Activated naive CD4-positive, alpha-beta T cell treated with anti-CD3 and anti-CD28 coated beads for 36 hours (primary cell): ENCODE results near the gene TMTC2. TPM values are rescaled to one million over a fixed set of nuclear protein-coding genes. Genes with fewer than 3 reads are reported as not detected.

Source experiments
- CTCF ChIA-PET: fragments of 350-600 bp; sonication (Branson Sonifier 250); formaldehyde crosslinking; loops from one replicate; lab custom pipeline; 2021; ENCODE audit warnings: antibody characterized with exemption; lab: Charles Lee
- DNase-seq: peaks from one replicate; pipeline ENCODE4 v3.0.0-alpha.2; 2020
- H3K27ac Mint-ChIP-seq: one replicate; pipeline ENCODE4 v1.8.0; 2021; ENCODE audit warnings: mild to moderate bottlenecking, mixed read lengths
- H3K27me3 Mint-ChIP-seq: one replicate; pipeline ENCODE4 v1.8.0; 2021; ENCODE audit warnings: low read depth, mixed read lengths
- H3K36me3 Mint-ChIP-seq: one replicate; pipeline ENCODE4 v1.8.0; 2021; ENCODE audit warnings: low read depth, mixed read lengths
- H3K4me1 Mint-ChIP-seq: one replicate; pipeline ENCODE4 v1.8.0; 2021; ENCODE audit warnings: low read depth, mixed read lengths
- H3K4me3 Mint-ChIP-seq: one replicate; pipeline ENCODE4 v1.8.0; 2021; ENCODE audit warnings: mild to moderate bottlenecking, moderate library complexity, mixed read lengths
- H3K9me3 Mint-ChIP-seq: one replicate; pipeline ENCODE4 v1.8.0; 2021; ENCODE audit warnings: mixed read lengths
- intact Hi-C: fragments of 100-400 bp; cut with micrococcal nuclease; formaldehyde crosslinking; loops from one replicate; pipeline ENCODE4 v1.15.1; 2023
- total RNA-seq, 2 experiments: library from RNA; stranded (reverse); gene quantifications; one replicate each; pipeline ENCODE4 v1.2.3, GENCODE V29; 2021

Gene TMTC2
- total RNA-seq, 2 experiments from 2014 or later: 3.1 TPM

GRCh38 chr12:82930301-82930700 lies 243.6 kb downstream of the TMTC2 start:
- Mint-ChIP-seq H3K9me3 (no peaks in the 10 kb centered on the region), H3K4me3 (no peak overlapping the region), H3K27me3 (no peaks in the 10 kb centered on the region), H3K27ac (no peak overlapping the region), H3K36me3 (no peaks in the 10 kb centered on the region), H3K4me1 (no peaks in the 10 kb centered on the region)
- no peak for DNase-seq
- intact Hi-C loops: no loop called here
- CTCF ChIA-PET: no interaction called here

- CTCF ChIA-PET: no interaction called here
- H3K4me1 Mint-ChIP-seq: no peaks in the 10 kb centered on the region
- no peak overlapping the region for H3K4me3 Mint-ChIP-seq
- no peaks in the 10 kb centered on the region for H3K36me3 Mint-ChIP-seq
- H3K27me3 Mint-ChIP-seq: no peaks in the 10 kb centered on the region
- intact Hi-C loops: no loop called here
- DNase-seq: no peak
- no peak overlapping the region for H3K27ac Mint-ChIP-seq
- no peaks in the 10 kb centered on the region for H3K9me3 Mint-ChIP-seq
These were observed 244.8 kb downstream of the TMTC2 start for GRCh38 chr12:82931349-82932116.

DNA sequence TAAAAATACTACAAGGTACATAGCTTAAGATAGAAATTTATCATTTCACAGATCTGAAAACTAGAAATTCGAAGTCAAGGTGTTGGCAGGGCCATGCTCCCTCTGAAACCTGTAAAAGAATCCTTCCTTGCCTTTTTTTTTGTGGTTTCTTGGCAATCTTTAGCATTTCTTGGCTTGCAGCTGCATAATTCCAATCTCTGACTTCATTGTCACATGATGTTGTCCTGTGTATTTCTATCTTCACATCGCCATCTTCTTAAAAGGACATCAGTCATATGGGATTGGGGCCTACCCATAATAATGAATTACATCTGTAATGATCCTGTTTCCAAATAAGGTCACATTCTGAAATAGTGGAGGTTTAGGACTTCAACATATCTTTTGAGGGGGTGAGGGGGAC lies 250.4 kb downstream of the TMTC2 start:
- CTCF ChIA-PET: interaction anchor here (0.7 kb wide), 1 partner anchor 1063 kb away, joined by 3 read pairs; no protein-coding TSS in a partner anchor
- no peaks in the 10 kb centered on the region for H3K36me3 Mint-ChIP-seq
- H3K4me3 Mint-ChIP-seq: no peak overlapping the region
- no peaks in the 10 kb centered on the region for H3K4me1 Mint-ChIP-seq
- H3K27me3 Mint-ChIP-seq: no peaks in the 10 kb centered on the region
- intact Hi-C loops: no loop called here
- H3K27ac Mint-ChIP-seq: no peak overlapping the region
- DNase-seq: no peak
- no peaks in the 10 kb centered on the region for H3K9me3 Mint-ChIP-seq

- CTCF ChIA-PET: no interaction called here
- Mint-ChIP-seq H3K4me1 (no peaks in the 10 kb centered on the region), H3K36me3 (no peaks in the 10 kb centered on the region), H3K9me3 (no peaks in the 10 kb centered on the region), H3K27me3 (no peaks in the 10 kb centered on the region), H3K4me3 (no peak overlapping the region), H3K27ac (no peak overlapping the region)
- intact Hi-C loops: no loop called here
- no peak for DNase-seq
These were observed 255.8 kb downstream of the TMTC2 start for GRCh38 chr12:82942521-82942920.

GRCh38 chr12:82942991-82943401 lies 256.3 kb downstream of the TMTC2 start:
- no peaks in the 10 kb centered on the region for H3K9me3 Mint-ChIP-seq
- intact Hi-C loops: no loop called here
- CTCF ChIA-PET: no interaction called here
- no peak for DNase-seq
- H3K27ac Mint-ChIP-seq: no peak overlapping the region
- no peak overlapping the region for H3K4me3 Mint-ChIP-seq
- no peaks in the 10 kb centered on the region for H3K36me3 Mint-ChIP-seq
- H3K27me3 Mint-ChIP-seq: no peaks in the 10 kb centered on the region
- no peaks in the 10 kb centered on the region for H3K4me1 Mint-ChIP-seq

- Mint-ChIP-seq H3K27ac (no peak overlapping the region), H3K4me1 (no peaks in the 10 kb centered on the region), H3K4me3 (no peak overlapping the region), H3K36me3 (no peaks in the 10 kb centered on the region), H3K27me3 (no peaks in the 10 kb centered on the region), H3K9me3 (no peaks in the 10 kb centered on the region)
- CTCF ChIA-PET: interaction anchor here (0.6 kb wide), 1 partner anchor 260 kb away, joined by 3 read pairs; no protein-coding TSS in a partner anchor
- intact Hi-C loops: no loop called here
- no peak for DNase-seq
These were observed 261.8 kb downstream of the TMTC2 start for GRCh38 chr12:82948491-82948890.

DNA sequence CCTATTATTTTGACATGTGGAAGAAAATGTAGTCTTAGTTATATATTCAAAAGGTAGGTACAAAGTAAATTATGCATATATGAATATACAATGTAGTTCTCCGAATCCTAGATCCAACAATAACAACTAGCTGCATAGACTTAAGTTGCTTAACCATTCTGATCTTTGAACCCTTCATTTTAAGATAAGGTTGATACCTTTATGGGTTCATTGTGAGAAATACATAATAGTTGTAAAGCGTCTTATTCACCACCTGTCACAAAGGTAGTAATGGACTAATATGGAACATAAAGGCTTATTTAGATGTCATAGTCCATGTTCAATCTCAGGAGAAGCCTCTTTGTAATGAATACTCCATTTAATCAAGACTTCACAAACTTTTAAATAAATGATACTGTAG lies 263.6 kb downstream of the TMTC2 start:
- intact Hi-C loops: no loop called here
- H3K36me3 Mint-ChIP-seq: no peaks in the 10 kb centered on the region

GRCh38 chr12:82952946-82953345 lies 266.2 kb downstream of the TMTC2 start:
- intact Hi-C loops: no loop called here
- CTCF ChIA-PET: no interaction called here
- H3K9me3 Mint-ChIP-seq: no peaks in the 10 kb centered on the region
- H3K27me3 Mint-ChIP-seq: no peaks in the 10 kb centered on the region
- H3K4me1 Mint-ChIP-seq: no peaks in the 10 kb centered on the region
- no peaks in the 10 kb centered on the region for H3K36me3 Mint-ChIP-seq
- DNase-seq: no peak
- no peak overlapping the region for H3K27ac Mint-ChIP-seq
- H3K4me3 Mint-ChIP-seq: no peak overlapping the region

More for the DNA sequence above, 263.6 kb downstream of the TMTC2 start:
- DNase-seq: no peak
- Mint-ChIP-seq H3K4me3 (no peak overlapping the region), H3K27ac (no peak overlapping the region), H3K4me1 (no peaks in the 10 kb centered on the region), H3K27me3 (no peaks in the 10 kb centered on the region), H3K9me3 (no peaks in the 10 kb centered on the region)
- CTCF ChIA-PET: no interaction called here

- Mint-ChIP-seq H3K4me1 (no peaks in the 10 kb centered on the region), H3K4me3 (no peak overlapping the region), H3K27me3 (no peaks in the 10 kb centered on the region), H3K27ac (no peak overlapping the region), H3K9me3 (no peaks in the 10 kb centered on the region), H3K36me3 (no peaks in the 10 kb centered on the region)
- DNase-seq: no peak
- intact Hi-C loops: no loop called here
- CTCF ChIA-PET: no interaction called here
These were observed 266.7 kb downstream of the TMTC2 start for GRCh38 chr12:82953397-82953796.

- H3K4me3 Mint-ChIP-seq: no peak overlapping the region
- H3K27ac Mint-ChIP-seq: no peak overlapping the region
- H3K9me3 Mint-ChIP-seq: no peaks in the 10 kb centered on the region
- DNase-seq: no peak
- no peaks in the 10 kb centered on the region for H3K36me3 Mint-ChIP-seq
- intact Hi-C loops: no loop called here
- no peaks in the 10 kb centered on the region for H3K27me3 Mint-ChIP-seq
- no peaks in the 10 kb centered on the region for H3K4me1 Mint-ChIP-seq
- CTCF ChIA-PET: no interaction called here
These were observed 267.4 kb downstream of the TMTC2 start for GRCh38 chr12:82954064-82954463.

- no peak overlapping the region for H3K4me3 Mint-ChIP-seq
- CTCF ChIA-PET: no interaction called here
- no peaks in the 10 kb centered on the region for H3K4me1 Mint-ChIP-seq
- H3K27ac Mint-ChIP-seq: no peak overlapping the region
- intact Hi-C loops: no loop called here
- no peaks in the 10 kb centered on the region for H3K36me3 Mint-ChIP-seq
- H3K27me3 Mint-ChIP-seq: no peaks in the 10 kb centered on the region
- H3K9me3 Mint-ChIP-seq: no peaks in the 10 kb centered on the region
- no peak for DNase-seq
These were observed 267.9 kb downstream of the TMTC2 start for GRCh38 chr12:82954572-82954971.

DNA sequence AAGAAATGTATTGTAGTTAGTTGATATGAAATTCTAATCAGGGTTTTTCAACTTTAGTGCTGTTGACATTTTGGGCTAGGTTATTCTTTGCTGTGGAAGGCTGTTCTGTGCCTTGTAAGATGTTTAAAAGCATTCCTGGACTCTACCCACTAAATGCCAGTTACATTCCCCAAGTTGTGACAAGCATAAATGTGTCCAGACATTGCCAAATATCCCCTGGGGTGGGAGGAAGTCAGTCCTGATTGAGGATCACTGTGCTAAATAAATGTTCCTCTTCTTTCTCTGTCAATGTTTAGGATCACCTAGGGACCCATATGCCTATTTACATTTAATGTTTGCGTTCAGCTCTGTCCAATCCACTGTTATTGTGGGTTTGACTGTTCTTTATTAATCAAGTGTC lies 268.3 kb downstream of the TMTC2 start:
- no peaks in the 10 kb centered on the region for H3K4me1 Mint-ChIP-seq
- intact Hi-C loops: no loop called here
- CTCF ChIA-PET: no interaction called here
- no peak for DNase-seq
- H3K4me3 Mint-ChIP-seq: no peak overlapping the region
- no peaks in the 10 kb centered on the region for H3K9me3 Mint-ChIP-seq
- H3K36me3 Mint-ChIP-seq: no peaks in the 10 kb centered on the region
- H3K27ac Mint-ChIP-seq: no peak overlapping the region
- no peaks in the 10 kb centered on the region for H3K27me3 Mint-ChIP-seq

DNA sequence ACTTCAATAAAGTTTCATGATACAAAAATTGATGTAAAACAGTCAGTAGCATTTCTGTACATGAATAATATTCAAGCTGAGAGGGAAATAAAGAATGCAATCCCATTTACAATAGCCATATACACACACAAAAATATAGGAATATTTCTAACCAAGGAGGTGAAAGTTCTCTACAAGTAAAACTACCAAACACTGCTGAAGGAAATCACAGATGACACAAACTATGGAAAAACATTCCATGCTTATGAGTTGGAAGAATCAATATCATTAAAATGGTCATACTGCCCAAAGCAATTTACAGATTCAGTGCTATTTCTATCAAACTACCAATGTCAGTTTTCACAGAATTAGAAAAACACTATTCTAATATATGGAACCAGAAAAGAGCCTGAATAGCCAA lies 272.3 kb downstream of the TMTC2 start:
- Mint-ChIP-seq H3K4me3 (no peak overlapping the region), H3K36me3 (no peaks in the 10 kb centered on the region), H3K4me1 (no peaks in the 10 kb centered on the region), H3K9me3 (no peaks in the 10 kb centered on the region), H3K27me3 (no peaks in the 10 kb centered on the region), H3K27ac (no peak overlapping the region)
- DNase-seq: no peak
- CTCF ChIA-PET: no interaction called here
- intact Hi-C loops: no loop called here
